NCI-H1417 (cell line): ENCODE data around the gene MDM1.

Experiments
- DNase-seq, 3 experiments: peaks; one replicate each; lab custom pipeline; 2025; lab: John Stamatoyannopoulos, UW

MDM1 gene

DNA sequence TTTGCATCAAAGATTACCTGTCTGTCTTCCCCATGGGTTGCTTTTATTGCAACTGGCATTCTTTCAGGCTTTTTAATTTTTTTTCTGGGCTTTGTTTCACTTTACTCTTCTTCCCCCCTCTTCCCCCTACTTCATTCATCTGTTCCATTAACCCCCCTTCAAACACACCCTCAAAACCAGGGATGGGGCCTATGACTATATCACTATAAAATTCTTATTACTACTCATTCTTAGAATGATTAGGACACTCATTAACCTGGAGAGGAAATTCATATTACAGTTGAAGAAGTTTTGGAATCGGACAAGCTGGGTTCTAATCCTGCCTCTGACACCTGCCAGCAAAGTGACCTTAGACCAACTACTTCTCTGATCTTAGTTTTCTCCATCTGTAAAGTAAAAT lies 24.8 kb upstream of the MDM1 start:
- DNase-seq, result no peak

DNA sequence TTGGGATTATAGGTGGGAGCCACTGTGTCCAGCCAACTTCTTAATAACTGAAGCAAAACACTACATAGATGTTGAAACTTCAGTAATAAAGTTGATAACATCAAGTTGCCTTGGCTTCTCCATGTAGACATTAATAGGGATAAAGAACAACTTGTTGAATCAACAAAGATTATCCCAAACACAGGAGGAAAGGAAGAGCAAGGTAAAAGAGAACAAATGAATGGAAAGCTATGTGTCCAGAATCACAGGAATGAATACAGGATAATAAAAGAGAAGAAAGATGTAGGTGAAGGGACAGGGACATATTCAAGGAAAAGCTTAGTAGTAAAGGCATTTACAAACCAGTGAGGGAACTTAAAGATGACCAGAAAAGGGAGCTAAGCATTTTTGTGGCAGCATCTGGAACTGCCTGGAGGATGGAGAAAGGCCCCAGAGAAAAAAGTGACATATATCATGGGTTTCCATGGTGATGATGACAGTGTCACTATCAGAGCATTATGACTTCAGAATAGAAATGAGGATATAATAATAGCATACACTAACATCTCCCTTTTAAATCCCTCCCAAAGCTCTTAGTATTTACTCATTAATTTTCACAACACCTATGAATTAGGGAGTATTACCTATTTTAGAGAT lies 24.0 kb upstream of the MDM1 start:
- peak; percentile 25 to 76 (median 38) for DNase-seq

DNA sequence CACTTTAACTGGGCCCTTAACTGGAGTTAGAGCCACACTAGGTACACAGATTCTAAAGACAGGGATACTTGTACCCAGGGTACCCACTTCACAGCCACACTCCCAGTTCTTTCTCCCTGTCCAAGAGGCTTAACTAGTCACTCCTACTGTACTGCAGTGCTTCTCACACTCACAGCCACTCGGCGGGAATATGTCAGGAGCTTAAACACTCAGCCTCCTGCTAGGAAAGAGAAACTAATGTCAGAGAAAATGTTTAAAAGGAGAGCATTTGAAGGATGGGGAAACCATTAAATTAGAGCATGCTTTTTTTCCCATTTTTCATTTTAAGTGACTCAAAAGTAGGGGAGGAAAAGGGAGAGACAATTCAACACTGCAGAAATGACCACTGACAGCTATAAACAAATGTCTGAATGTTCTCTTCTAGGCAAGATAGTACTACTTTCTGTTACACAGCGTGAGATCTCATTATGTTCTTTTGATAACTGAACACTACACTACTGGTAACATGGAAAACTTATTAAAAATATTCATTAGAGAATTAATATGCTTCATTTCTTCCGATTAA lies 22.9 kb upstream of the MDM1 start:
- peak in 1 of 3 experiments; percentile 53 for DNase-seq

DNA sequence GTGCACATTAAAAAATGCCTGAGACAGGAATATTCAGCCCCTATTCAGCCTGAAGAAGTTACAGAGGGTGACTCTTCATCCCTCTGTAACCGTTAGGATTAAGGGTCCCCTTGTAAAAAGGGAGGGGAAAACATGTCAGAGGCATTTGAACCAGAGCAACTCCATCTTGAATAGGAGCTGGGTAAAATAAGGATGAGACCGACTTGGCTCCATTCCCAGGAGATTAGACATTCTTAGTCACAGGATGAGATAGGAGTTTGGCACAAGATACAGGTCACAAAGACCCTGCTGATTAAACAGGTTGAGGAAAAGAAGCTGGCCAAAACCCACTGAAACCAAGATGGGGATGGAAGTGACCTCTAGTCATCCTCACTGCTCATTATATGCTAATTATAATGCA lies 19.9 kb upstream of the MDM1 start:
- no peak for DNase-seq

DNA sequence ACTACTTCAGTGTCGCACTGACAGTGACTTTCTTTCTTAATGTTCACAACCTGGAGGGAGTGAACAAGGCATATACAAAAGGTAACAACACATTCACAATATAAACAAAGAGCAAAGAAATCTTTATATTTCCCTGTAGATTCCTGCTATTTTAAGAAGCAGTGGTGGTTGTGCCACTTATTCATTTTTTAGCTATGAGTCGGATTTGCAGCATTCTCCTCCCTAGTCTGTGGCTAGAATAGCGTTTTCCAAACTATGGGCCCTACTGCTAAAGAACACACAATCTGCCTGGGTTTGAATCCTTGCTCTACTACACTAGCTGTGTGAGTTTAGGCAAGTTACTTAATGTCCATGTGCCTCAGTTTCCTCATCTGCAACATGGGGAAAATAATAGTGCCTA lies 18.6 kb upstream of the MDM1 start:
- no peak for DNase-seq

DNA sequence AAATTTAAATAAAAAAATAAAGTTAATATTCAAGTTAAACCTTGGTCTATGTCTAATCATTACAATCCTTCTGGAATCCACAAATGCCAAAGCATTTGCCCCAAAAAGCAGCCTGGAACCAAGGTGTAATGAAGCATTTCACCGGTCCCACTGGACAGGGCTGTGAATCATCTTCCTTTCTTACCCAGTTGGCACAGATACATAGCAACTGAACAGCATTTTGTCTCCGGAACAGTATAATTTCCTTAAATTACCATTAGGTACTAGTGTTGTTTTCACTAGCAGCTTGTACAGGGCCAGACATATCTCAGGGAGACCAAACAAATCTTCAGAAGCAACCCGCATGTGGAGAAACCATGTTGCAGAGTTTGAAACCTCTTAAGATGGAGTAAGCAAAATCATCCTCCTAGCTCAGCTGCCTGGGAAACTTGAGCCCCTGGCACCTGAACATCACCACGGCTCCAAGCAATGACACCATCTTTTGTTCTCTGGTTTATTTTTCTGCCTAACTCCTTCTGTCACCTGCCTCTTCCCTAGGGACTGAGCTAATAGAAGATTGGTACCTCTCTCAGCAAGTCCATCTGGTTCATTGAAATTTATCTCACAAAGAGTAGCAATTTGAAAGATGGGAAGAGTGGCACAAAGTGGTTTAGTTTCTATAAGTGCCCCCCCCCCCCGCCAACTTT lies 17.9 kb upstream of the MDM1 start:
- DNase-seq, result peak; percentile 77 to 99 (median 96)

DNA sequence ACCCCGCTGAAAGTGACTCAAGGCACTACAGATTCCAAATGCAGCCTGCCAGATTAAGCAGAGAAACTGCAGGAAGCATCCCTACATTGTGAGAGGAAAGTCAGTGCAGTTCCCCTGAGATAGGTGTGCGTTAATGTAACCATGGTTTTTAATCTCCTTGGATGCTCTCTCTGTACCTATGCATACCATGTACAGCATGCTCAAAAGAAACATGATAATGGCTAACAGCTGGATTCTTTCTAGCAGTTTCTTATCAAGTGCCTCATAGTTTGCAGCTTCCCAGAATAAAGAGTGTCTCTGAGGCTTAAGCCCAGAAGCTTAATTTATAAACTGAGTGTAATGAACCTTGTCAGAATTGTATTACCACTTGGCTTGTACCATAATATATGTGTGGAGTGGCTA lies 17.1 kb upstream of the MDM1 start:
- DNase-seq, result peak in 2 of 3 experiments; percentile 72 to 96

DNA sequence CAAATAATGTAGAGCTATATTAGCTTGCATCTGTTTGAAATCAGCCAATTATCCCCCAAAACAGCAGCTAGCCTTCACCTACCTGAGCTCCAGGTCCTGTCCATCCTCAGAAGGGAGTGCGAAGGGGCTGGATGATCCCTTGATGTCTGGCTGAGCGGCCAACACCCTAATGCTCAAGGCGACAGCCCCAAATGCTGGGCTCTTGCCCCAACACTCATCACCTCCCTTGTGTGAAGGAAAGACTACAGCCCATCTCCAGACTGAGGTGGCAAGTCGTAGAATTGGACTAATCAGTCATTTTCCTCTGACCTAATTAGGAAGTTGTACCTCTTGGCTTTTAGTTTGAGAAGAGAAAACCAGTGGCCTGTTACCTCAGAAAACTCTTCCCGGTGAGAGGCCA lies 16.3 kb upstream of the MDM1 start:
- DNase-seq, result no peak

DNA sequence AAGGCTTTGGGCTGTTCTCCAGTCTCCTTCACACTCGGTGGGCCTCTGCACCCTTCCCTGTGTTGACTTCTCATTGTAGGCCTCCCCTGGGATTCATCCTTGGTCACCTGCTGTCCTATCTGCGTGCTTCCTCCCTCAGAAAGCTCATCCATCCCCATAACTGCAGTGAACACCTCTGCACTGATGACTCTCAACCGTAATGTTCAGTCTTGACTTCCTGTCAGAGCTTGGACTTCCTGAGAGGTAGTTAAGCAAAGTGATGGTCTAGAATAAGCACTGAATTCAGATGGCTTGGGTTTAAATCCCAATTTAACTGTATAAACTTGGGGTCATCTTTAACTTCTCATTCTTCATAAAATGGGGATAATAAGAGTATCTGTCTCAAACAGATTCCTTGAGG lies 13.6 kb upstream of the MDM1 start:
- DNase-seq, result no peak

DNA sequence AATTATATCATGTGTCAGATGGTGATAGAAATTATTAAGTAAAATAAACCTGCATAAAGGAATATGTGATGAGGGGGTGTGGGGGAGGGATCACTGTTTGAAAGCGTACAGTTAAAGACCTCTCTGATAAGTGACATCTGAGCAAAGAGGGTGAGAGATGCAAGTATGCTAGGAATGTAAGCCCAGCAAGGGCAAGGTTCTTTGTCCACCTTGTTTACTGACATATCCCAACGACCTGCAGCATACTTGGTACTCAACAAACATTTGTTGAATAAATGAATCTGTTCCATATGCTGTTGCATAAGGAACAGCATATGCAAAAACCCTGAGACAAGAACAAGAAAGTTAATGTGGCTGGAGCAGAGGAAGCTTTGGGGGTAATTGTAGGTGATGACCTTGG lies 12.0 kb upstream of the MDM1 start:
- no peak for DNase-seq

DNA sequence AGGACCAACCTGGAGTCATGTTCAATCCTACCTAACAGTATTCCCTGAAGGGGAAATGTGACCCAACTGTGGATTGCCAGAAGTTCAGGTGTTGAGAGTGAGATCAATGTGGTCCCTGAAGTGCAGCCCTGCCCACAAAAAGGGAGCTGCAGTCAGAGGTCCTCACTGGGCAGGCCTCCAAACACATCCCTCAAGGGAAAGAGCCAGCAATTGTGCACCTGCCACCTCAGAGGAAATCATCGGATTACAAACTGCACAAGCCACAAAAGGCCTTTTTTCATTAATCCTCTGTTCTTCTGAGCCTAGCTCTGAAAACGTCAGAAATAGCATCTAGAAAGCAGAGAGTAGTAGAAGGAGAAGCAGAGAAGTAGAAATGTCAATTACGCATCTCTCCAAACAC lies 10.8 kb upstream of the MDM1 start:
- DNase-seq, result peak in 2 of 3 experiments; percentile 55 to 94

DNA sequence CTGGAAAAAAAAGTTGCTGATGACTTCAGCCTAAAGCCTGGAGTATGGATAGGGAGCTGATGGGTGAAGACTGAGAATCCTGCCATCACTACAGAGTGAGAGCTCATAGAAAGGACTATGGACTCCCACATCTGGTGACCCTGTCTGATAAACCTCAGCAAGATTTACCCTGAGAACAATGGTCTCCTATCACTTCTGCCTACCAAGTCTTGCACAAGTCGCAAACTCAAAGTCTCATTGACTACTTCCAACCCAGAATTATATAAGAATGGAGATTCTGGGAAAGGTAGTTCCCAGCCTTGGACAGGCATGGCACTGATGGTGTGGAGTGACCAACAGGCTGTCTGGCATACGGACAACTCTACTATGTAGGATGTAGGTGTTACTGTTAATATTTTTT lies 9.7 kb upstream of the MDM1 start:
- DNase-seq, result no peak

DNA sequence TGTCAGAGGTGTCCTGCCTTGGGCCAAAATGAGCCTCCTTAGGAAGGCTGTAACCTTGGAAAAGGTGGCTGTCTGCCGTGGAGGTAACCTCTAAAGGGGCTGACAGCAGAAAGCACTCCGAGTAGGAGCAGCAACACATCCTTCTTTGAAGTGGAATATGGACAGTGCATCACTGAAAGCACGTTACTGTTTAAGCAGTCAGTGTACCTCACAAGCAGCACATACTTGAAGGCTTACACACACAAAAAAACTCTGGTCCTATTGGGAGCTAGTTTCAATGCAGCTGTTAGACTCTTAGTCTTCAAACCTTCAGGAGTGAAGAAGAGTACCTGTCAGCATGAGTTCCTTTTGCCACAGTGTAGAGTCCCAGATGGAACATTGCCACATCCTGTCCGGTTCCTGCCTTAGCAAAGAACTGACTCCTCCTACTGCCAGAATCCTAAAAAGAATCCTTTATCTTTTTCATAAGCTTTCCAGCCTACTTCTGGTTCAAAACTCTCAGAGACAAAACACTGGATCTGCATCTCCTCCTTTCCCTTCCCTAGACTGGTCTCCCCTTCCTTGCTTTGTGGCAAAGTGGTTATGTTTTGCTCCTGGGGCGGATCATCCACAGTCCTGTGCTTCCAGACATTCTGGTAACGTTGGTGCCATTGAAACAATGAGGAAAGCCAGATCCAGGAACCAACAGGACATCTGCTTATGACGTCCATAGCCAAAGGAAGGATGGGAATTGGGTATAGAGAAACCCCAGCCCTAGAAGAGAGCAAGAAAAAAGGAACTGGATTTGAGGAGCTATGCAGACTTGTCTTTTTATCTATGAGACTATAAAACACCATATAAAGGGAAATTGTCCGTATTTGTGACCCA lies 8.5 kb upstream of the MDM1 start:
- no peak for DNase-seq

DNA sequence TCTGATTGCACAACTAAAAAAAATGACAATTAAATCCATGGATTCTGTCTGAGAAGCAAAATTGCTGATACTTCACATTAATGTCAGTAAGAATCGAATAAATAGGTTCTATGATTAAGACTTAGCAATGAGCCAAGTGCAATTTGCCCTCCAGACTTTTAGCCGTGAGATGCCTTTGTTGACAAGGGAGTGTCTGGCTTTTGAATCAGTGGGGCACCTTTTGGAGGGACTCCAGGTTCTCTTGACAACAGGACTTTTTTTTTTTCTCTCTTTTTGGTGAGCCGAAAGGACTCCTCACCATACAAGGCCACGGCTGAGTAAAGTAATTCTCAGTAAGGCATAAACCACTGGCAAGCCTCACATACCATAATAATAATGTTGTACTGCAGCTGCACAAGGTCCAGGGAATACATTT lies 4.7 kb upstream of the MDM1 start:
- peak; percentile 46 to 86 (median 74) for DNase-seq

DNA sequence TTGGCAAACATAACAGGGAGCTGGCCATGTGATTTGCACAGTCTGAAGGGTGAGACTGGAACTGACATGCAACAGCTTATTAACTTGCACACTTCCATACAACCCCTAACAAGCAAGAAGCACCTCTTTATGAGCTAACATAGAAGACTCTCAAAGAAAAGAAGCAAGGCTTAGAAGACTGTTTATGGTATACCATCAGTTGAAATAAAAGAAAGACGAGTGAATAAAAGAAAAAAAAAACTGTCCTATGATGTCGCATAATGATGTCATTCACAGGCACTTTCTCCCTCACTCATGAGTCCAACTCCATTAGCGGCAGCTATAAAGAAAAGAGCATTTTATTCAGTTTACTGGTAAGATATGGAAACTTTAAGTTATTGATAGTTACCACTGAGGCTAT lies 3.3 kb upstream of the MDM1 start:
- DNase-seq, result peak in 2 of 3 experiments; percentile 37 to 59

DNA sequence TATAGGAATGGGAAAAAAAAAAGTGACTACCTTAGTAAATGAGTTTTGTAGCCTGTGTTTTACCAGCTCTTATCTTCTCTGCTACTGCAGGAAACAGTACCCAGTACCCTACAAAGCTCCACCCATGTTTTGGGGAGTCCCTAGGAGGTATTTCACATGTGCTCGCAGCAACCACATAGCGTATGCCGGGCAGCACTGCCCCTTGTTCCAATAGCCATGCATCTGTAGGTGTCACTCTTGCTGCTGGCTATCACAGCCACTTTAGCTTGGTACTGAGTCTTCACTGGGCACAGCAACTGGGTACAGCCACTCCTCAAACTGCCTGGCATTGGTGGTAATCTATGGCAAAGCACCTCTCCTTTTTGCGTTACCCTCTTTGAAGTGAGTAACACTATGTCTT lies 2.0 kb upstream of the MDM1 start:
- peak in 1 of 3 experiments; percentile 55 for DNase-seq

DNA sequence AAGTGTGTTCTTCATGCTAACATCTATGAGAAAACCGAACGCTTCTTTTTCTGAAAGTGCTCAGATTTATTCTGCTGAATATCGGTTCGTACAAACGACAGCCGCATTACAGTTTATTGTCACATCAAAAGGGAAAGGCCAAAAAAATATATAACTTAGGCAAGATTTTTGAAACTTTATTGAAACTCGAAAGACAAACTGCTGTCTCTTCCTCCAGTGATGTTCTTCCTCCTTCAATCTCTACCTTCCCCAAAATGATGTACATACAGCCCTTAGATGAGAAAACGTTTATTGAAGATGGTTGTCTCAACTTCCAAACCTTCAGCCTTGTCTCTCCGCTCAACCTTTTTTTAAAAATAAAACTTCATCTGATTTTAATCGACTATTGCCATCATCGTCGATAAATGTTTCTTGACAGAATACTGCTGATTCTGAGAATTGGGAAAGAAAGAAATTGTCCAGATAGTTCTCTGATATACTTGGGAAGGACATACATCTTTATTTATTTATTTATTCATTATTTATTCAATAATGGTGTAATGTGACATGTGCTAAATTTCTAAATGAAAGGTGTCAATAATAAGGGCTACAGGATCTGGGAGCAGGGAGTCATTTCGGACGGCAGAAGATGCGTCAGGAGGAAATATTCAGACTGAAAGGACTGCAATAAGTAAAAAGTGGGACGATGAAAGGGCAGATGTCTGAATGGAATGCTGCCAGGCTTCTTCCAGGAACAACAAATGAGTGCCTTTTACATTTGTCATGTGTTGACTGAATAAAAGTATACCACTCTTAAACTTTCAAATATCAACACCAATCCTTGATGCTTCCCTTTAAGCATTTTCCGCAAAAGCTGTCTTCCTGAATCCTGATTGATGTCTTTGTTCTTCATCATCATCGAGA lies 817 bp upstream of the MDM1 start:
- DNase-seq, result no peak

DNA sequence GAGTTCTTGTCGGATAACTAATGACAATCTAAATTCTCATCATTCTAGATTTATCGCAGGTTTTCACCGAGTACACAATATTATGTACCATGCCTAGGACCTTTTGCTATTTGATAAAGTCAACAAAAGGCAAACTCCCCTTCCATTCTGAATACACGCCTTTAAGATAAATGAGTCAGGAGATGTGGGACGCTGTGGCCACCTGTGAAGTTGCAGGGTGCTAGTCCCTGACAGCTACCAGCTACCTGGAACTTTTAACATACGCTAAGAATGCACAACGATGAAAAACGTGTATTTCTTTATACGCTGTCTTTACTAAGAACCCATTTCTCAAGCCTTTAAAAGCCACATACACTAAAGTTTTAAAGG lies 678 bp downstream of the MDM1 start:
- DNase-seq, result no peak

DNA sequence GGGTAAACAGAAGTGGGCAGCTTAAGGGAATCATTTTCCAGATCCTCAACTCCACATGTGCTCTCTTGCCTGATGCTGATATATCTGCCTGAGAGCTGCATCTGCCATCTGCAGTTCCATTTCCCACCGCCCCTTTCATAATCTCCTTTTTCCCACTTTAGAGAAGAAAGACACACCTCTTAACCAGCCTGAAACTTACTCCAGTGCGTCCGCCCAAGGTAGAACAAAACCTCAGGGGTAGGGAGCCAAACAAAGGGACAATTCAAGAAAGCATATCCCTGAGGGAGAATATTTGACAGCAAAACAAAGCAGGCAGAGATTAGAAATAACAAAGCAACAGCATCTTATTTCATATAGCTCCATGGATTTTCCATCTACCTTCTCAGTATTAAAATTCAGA lies 4.3 kb downstream of the MDM1 start:
- DNase-seq, result peak in 1 of 3 experiments; percentile 81

DNA sequence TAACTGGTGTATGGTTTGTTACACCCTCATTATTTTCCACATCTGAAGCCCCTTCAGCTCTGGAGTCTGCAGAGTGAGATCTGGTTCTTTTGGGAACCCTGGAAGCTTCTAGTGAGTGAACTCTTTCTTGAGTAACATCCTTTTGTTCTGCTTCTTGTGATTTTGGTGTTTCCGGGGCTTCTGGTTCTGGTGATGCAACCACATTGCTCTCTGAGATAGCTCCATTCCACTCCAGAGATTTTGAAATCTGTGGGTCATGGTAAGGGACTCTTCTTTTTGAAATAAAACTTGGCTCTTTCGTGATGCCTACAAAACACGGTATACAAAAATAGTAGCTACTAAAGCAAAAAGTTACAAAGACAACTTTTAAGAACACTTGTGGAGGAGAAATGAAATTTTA lies 5.4 kb downstream of the MDM1 start:
- DNase-seq, result no peak

DNA sequence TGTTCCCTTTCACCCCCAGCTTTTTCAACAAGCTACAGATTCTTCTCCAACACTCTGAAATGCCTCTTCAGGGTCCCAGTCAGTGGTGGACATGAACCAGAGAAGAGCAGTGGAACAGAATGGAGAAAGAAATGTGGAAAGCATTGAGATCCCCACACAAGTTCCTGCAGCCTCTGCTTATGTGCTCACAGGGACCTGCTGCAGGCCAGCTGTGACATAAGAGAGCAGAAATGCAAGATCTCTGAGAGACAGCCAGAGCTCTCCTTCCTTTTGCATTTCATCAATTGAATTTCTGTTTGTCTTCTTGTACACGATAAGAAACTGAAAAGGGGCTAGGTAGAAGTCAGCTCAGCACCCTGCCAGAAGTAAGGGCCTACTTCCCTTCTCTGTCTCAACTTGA lies 6.2 kb downstream of the MDM1 start:
- DNase-seq, result no peak

DNA sequence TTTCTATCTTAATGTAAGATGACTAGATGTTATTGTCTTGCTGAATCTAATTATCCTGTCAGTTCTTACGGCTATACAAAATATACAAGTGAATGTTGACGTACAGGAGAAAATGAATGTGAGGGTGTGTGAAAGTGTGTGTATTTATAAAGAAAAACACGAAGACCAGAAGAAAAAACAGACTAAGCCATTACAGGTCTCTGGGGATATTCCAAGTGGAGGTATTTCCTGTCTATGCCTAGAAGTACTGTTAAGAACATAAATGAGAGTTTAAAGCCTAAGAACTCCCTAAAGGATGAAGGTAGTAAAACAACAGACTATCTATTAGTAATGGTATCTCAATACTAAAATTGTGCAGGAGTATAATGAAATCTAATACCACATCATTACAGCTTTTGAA lies 7.6 kb downstream of the MDM1 start:
- no peak for DNase-seq
